Fibroblast of lung (primary cell): ENCODE results near the gene ABI3.

Experiments used
- CTCF ChIP-seq, 2 donors: IDR thresholded peaks in 1 of 2; conservative IDR thresholded peaks in 1 of 2; 1 replicate in 1 of 2; 2 replicates in 1 of 2; pipeline ENCODE4 v1.5.1; 2011 to 2012; ENCODE audit warnings: low read length in 2 of 2, control low read depth in 1 of 2, inconsistent platforms in 1 of 2, low read depth in 1 of 2, mild to moderate bottlenecking in 1 of 2
- EZH2 ChIP-seq: IDR thresholded peaks from 2 replicates; pipeline ENCODE4 v1.5.1; 2012; ENCODE audit warnings: low read length, control low read depth, mild to moderate bottlenecking; ENCODE audit errors: missing control alignments

DNA sequence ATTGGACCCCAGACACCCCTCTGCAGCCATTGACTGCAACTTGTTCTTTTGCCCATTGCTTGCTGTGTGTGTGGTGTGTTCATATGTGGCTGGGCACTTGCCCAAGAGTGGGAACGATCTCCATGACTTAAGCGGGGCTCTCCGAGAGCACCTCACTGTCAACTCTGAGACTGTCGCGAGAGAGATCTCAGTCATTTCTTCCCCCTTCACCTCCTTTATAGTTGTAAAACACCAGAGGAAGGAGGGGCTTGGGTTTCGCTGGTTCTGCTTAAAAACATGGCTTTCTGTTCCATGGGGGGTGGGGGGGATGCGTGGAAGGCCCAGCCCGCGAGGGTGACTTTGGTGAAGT lies 12.6 kb downstream of the ABI3 start:
- TF ChIP-seq CTCF (conservative IDR thresholded peaks at IDR 0.05 in 1 of 2, IDR thresholded peaks at IDR 0.05 in 1 of 2; ENCODE audit: low read depth in 1 of 2, low read length in 2 of 2) = no peak
- TF ChIP-seq EZH2 = no peak
